PC-9 (cell line): Measurements from ENCODE around the gene ZNF443.

Experiments
- CTCF ChIP-seq: fragments of 200-600 bp; sonication (generic); conservative IDR thresholded peaks from 2 replicates; pipeline ENCODE4 v1.6.1; 2017; ENCODE audit warnings: mixed run types, antibody characterized with exemption, mild to moderate bottlenecking, moderate library complexity
- EZH2 ChIP-seq: fragments of 200-600 bp; sonication (generic); IDR thresholded peaks from 2 replicates; pipeline ENCODE4 v1.8.0; 2017; ENCODE audit warnings: antibody characterized with exemption, low read depth

- TF ChIP-seq EZH2 (no peak), CTCF (no peak)
These were observed 60.4 kb downstream of the ZNF443 start for GRCh38 chr19:12380444-12380737.
